NCI-H2081 (cell line): ENCODE results near the gene CNBD2.
"Not testable (repeated sequence)": the region's sequence is repeated elsewhere in the genome, so short reads cannot be mapped to it uniquely, and the experiment has no call there.

Experiments used
- DNase-seq, 2 experiments: peaks; one replicate each; lab custom pipeline; 2025; lab: John Stamatoyannopoulos, UW

The CNBD2 gene

DNA sequence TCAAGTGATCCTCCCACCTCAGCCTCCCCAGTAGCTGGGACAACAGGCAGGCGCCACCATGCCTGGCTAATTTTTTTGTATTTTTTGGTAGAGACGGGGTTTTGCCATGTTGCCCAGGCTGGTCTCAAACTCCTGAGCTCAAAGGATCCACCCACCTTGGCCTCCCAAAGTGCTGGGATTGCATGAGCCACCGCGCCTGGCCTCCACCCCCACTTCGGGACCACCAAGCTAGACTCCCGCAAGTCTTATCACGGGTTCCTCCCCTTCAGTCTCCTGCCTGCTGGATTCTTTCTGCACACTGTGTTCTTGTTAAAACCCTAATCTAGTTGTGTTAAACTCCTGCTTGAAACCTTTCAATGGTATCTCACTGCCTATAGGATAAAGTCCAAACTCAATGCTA is 57.7 kb downstream of the CNBD2 start:
- not testable (repeated sequence) for DNase-seq

GRCh38 chr20:36028106-36028808 is 59.9 kb downstream of the CNBD2 start:
- DNase-seq = no peak

- DNase-seq = no peak
Measured at GRCh38 chr20:36030149-36030548, 61.8 kb downstream of the CNBD2 start.

DNA sequence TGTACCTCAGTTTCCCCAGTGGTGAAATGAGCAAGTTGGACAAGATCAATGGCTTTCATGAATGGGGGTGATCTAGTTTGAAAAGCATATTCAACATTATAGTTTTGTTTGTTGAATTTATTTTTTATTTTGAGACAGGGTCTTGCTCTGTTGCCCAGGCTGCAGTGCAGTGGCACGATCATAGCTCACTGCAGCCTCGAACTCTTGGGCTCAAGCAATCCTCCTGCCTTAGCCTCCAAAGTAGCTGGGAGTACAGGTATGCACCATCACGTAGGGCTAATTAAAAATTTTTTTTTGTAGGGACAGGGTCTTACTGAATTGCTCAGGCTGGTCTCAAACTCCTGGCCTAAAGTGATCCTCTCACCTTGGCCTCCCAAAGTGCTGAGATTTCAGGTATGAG is 63.4 kb downstream of the CNBD2 start:
- DNase-seq = no peak

GRCh38 chr20:36034875-36035274 is 66.5 kb downstream of the CNBD2 start:
- DNase-seq = no peak

- no peak for DNase-seq
Measured at GRCh38 chr20:36035745-36036144, 67.4 kb downstream of the CNBD2 start.

- no peak for DNase-seq
Measured at GRCh38 chr20:36036688-36037087, 68.3 kb downstream of the CNBD2 start.

DNA sequence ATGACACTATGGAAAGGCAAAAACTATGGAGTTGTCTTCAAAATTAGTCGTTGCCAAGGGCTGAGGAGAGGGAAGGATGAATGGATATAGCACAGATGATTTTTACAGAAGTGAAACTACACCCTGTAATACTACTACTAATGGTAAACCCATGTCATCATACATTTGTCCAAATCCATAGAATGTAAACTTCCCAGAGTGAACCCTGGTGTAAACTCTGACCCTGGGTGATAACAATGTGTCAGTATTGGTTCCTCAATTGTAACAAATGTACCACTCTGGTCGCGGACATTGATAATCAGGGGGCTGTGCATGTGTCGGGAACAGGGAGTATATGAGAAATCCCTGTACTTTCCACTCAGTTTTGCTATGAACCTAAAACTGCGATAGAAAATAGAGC is 72.2 kb downstream of the CNBD2 start:
- DNase-seq = no peak

- no peak for DNase-seq
Measured at GRCh38 chr20:36043441-36043840, 75.1 kb downstream of the CNBD2 start.

- no peak for DNase-seq
Measured at GRCh38 chr20:36043892-36044515, 75.6 kb downstream of the CNBD2 start.

DNA sequence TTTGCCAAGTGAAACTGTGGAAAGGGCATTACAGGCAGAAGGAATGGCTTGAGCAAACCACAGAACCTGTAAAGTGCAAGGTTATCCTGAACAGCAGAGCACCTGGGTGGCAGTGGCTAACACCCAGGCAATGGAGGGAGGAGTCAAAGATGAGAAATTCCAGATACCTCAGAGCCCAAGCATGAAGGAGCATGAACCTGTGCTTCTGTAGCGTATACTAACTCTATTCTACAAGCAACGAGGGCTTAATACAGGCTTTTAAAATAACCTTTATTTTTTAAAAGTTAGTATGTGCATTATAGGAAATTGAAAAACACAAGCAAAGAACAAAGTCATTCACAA is 77.0 kb downstream of the CNBD2 start:
- DNase-seq = no peak

- DNase-seq = not testable (repeated sequence)
Measured at GRCh38 chr20:36046073-36046798, 77.8 kb downstream of the CNBD2 start.

GRCh38 chr20:36049408-36049807 is 81.0 kb downstream of the CNBD2 start:
- DNase-seq = not testable (repeated sequence)

GRCh38 chr20:36050436-36051317 is 82.3 kb downstream of the CNBD2 start:
- peak; percentile 89 to 93 for DNase-seq

- DNase-seq = no peak
Measured at GRCh38 chr20:36051318-36052116, 83.1 kb downstream of the CNBD2 start.

DNA sequence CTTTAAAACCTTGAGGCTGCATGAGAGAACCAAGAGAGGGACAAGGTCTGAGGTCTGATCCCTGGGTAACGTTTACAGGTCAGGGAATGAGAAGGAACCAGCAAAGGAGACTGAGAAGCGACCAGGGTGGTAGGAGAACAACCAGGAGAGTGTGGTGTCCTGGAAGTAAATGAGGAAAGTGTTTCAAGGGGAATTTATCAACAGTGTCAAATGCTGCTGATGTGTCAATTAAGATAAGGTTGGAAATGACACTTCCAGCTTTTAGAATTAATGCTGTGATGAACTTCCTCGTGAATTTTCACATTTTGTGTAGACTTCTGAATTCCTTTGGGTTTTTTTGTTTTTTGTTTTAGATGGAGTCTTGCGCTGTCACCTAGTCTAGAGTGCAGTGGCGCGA is 83.7 kb downstream of the CNBD2 start:
- no peak for DNase-seq

- not testable (repeated sequence) for DNase-seq
Measured at GRCh38 chr20:36053863-36054518, 85.6 kb downstream of the CNBD2 start.

DNA sequence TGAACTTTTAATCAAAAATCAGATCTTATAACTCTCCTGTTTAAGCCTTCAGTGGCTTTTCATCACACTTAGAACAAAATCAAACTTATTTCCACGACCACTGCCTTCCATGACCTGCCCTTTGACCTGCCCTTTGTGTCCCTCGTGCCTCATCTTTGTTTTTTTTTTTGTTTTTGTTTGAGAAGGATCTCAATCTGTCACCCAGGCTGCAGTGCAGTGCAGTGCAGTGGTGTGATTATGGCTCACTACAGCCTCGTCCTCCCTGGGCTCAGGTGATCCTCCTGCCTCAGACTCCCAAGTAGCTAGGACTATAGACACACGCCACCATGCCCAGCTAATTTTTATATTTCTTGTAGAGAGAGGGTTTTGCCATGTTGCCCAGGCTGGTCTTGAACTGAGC is 86.8 kb downstream of the CNBD2 start:
- DNase-seq = no peak

GRCh38 chr20:36060676-36061075 is 92.3 kb downstream of the CNBD2 start:
- DNase-seq = no peak

DNA sequence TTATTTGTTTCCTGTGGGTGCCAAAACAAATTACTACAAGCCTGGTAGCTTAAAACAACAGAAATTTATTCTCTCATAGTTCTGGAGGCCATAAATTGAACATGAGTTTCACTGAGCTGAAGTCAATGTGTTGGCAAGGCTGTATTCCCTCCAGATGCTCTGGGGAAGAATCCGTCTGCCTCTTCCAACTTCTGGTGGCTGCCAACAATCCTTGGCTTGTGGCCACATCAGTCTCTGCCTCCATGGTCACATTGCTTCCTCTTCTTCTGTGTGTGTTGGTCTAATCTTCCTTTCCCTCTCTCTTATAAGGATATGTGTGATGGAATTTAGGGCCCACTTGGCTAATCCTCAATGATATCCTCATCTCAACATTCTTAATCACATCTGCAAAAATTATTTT is 93.4 kb downstream of the CNBD2 start:
- DNase-seq = no peak

DNA sequence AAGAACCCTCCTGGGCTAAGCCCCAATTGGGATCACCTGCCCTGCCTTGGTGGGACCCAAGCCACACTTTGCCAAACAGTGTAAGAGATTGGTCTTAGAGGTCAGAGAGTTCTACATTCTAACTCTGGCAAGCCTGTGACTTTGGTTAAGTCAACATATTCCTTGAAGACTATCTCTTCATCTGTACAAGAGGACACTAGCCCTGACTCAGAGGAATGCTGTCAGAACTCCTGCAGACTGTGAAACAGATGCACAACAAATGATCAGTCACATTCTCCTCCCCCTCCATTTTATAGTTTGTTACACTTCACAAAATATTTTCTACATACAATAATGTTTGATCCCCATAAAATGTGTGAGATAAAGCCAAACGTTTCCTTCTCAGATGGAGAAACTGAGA is 94.4 kb downstream of the CNBD2 start:
- DNase-seq = no peak
